Astrocyte (in vitro differentiated cells and primary cell): ENCODE results near the gene STX7. TPM values are rescaled to one million over a fixed set of nuclear protein-coding genes. Genes with fewer than 3 reads are reported as not detected.

Experiments used
- DNase-seq: peaks from one replicate; pipeline ENCODE4 v3.0.0-alpha.2; 2010; ENCODE audit warnings: low read depth
- FAIRE-seq: peaks from 2 replicates; lab custom pipeline; 2011; peaks lifted over from hg19 to GRCh38; lab: Jason Lieb, UNC
- H2AFZ ChIP-seq: 2 replicates; pipeline ENCODE4 v1.6.0; 2012; ENCODE audit warnings: low read depth, low read length, inconsistent platforms
- H3K27ac ChIP-seq: 2 replicates; pipeline ENCODE4 v1.5.1; 2011; ENCODE audit warnings: low read depth, low read length, inconsistent platforms
- H3K27me3 ChIP-seq: 2 replicates; pipeline ENCODE4 v1.6.0; 2011; ENCODE audit warnings: low read length, inconsistent platforms; ENCODE audit not compliant: insufficient read depth
- H3K36me3 ChIP-seq: 2 replicates; pipeline ENCODE4 v1.5.1; 2011; ENCODE audit warnings: low read length, inconsistent platforms; ENCODE audit not compliant: insufficient read depth
- H3K4me1 ChIP-seq: 2 replicates; pipeline ENCODE4 v1.5.1; 2011; ENCODE audit warnings: low read length, inconsistent platforms; ENCODE audit not compliant: insufficient read depth
- H3K4me2 ChIP-seq: 2 replicates; pipeline ENCODE4 v1.6.0; 2012; ENCODE audit warnings: low read length, inconsistent platforms
- H3K4me3 ChIP-seq: 2 replicates; pipeline ENCODE4 v1.5.1; 2011; ENCODE audit warnings: low read depth, mild to moderate bottlenecking, low read length, inconsistent platforms; ENCODE audit not compliant: insufficient read depth
- H3K79me2 ChIP-seq: 2 replicates; pipeline ENCODE4 v1.6.0; 2012; ENCODE audit warnings: mild to moderate bottlenecking, low read length, inconsistent platforms; ENCODE audit not compliant: insufficient read depth
- H3K9ac ChIP-seq: 2 replicates; pipeline ENCODE4 v1.6.0; 2012; ENCODE audit warnings: mild to moderate bottlenecking, low read length, inconsistent platforms
- H3K9me3 ChIP-seq: 2 replicates; pipeline ENCODE4 v1.5.1; 2012; ENCODE audit warnings: low read depth, mild to moderate bottlenecking, low read length, inconsistent platforms; ENCODE audit not compliant: insufficient read depth
- H4K20me1 ChIP-seq: 2 replicates; pipeline ENCODE4 v1.6.0; 2012; ENCODE audit warnings: low read length, inconsistent platforms; ENCODE audit not compliant: insufficient read depth
- H3K27ac Mint-ChIP-seq: one replicate; pipeline ENCODE4 v1.8.0; 2021; ENCODE audit warnings: mild to moderate bottlenecking, mixed read lengths; ENCODE audit not compliant: unreplicated experiment
- H3K27me3 Mint-ChIP-seq: one replicate; pipeline ENCODE4 v1.8.0; 2021; ENCODE audit warnings: low read depth, mixed read lengths; ENCODE audit not compliant: unreplicated experiment
- H3K36me3 Mint-ChIP-seq: one replicate; pipeline ENCODE4 v1.8.0; 2021; ENCODE audit warnings: low read depth, mixed read lengths; ENCODE audit not compliant: unreplicated experiment
- H3K4me1 Mint-ChIP-seq: one replicate; pipeline ENCODE4 v1.8.0; 2021; ENCODE audit warnings: low read depth, mixed read lengths; ENCODE audit not compliant: unreplicated experiment
- H3K4me3 Mint-ChIP-seq: one replicate; pipeline ENCODE4 v1.8.0; 2021; ENCODE audit warnings: mild to moderate bottlenecking, moderate library complexity, mixed read lengths; ENCODE audit not compliant: unreplicated experiment
- H3K9me3 Mint-ChIP-seq: one replicate; pipeline ENCODE4 v1.8.0; 2021; ENCODE audit warnings: mild to moderate bottlenecking, mixed read lengths; ENCODE audit not compliant: unreplicated experiment
- EZH2 ChIP-seq: IDR thresholded peaks from 2 replicates; pipeline ENCODE4 v1.6.1; 2012; ENCODE audit warnings: mild to moderate bottlenecking, low read length, inconsistent platforms; ENCODE audit not compliant: insufficient read depth
- total RNA-seq: library from RNA; stranded (reverse); gene quantifications from 2 replicates; pipeline ENCODE4 v1.2.1, GENCODE V29; 2021
- TF ChIP-seq, protein P1 (sequence below): IDR thresholded peaks from 2 replicates; pipeline ENCODE4 v1.5.1; 2011; ENCODE audit warnings: low read depth, mild to moderate bottlenecking, inconsistent platforms, low read length, moderate library complexity; ENCODE audit not compliant: insufficient read depth

Gene STX7
- total RNA-seq, 1 donor from 2014 or later: 62.1 TPM

GRCh38 chr6:132484680-132485018 is 28.3 kb downstream of the STX7 start:
- H3K9me3 ChIP-seq: no peaks in the 10 kb centered on the region
- no peaks in the 10 kb centered on the region for H3K36me3 ChIP-seq
- peaks cover 16% of the 10 kb centered on the region for H3K79me2 ChIP-seq
- H3K27ac ChIP-seq: no peak overlapping the region
- H2AFZ ChIP-seq: no peak overlapping the region
- no peaks in the 10 kb centered on the region for H3K4me1 ChIP-seq
- H3K9me3 Mint-ChIP-seq: peaks cover 4% of the 10 kb centered on the region
- H3K27ac Mint-ChIP-seq: no peak overlapping the region
- peaks cover 19% of the 10 kb centered on the region for H4K20me1 ChIP-seq
- H3K4me3 Mint-ChIP-seq: no peak overlapping the region
- H3K27me3 ChIP-seq: no peaks in the 10 kb centered on the region
- no peak for FAIRE-seq
- no peak overlapping the region for H3K4me3 ChIP-seq
- H3K36me3 Mint-ChIP-seq: peaks cover 13% of the 10 kb centered on the region
- H3K4me2 ChIP-seq: no peak overlapping the region
- TF ChIP-seq, protein P1, sequence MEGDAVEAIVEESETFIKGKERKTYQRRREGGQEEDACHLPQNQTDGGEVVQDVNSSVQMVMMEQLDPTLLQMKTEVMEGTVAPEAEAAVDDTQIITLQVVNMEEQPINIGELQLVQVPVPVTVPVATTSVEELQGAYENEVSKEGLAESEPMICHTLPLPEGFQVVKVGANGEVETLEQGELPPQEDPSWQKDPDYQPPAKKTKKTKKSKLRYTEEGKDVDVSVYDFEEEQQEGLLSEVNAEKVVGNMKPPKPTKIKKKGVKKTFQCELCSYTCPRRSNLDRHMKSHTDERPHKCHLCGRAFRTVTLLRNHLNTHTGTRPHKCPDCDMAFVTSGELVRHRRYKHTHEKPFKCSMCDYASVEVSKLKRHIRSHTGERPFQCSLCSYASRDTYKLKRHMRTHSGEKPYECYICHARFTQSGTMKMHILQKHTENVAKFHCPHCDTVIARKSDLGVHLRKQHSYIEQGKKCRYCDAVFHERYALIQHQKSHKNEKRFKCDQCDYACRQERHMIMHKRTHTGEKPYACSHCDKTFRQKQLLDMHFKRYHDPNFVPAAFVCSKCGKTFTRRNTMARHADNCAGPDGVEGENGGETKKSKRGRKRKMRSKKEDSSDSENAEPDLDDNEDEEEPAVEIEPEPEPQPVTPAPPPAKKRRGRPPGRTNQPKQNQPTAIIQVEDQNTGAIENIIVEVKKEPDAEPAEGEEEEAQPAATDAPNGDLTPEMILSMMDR: no peak
- TF ChIP-seq EZH2: no peak
- H3K9ac ChIP-seq: no peak overlapping the region
- peaks cover 8% of the 10 kb centered on the region for H3K4me1 Mint-ChIP-seq
- no peak for DNase-seq
- H3K27me3 Mint-ChIP-seq: no peaks in the 10 kb centered on the region

DNA sequence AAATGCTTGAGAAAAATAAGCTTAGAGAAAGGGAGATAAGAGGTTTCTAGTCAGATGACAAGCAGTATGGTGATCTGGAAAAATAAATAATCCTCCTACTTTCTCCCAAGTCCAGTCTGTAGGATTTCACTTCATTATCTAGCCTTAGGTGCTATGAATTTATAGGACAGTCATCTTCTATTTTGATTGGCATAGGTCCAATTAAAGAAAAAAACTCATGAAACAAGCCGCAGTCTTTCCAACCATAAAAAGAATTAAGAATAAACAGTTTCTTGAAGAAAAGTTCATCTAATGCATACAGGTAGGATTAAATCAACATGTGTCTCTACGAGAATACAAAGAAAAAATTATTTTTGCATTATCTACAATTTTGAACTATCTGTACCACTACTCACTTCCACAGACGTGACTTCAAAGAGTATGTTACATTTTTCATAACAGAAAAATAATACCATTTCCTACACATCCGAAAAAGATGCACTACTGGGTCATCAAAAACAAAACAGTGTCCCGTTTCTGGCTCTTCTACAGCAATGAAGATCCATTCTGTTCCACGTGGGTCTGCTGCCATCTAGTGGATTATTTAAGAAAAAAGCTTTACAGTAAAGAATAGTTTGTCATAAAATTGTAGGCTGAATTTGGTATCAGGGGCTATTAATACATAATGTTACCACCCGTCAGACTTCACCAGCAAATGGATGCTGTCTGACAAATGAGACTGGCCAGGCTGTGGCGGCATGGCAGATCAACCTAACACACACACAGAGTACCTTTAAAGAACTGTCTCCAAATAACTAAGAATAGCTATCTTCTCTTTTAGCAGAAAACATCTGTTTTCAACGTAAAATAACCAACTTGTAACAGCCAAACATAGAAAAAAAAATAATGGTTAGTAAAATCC is 28.9 kb downstream of the STX7 start:
- Mint-ChIP-seq H3K4me1 (peaks cover 10% of the 10 kb centered on the region), H3K9me3 (peaks cover 4% of the 10 kb centered on the region), H3K27me3 (no peaks in the 10 kb centered on the region), H3K4me3 (no peak overlapping the region), H3K36me3 (peaks cover 11% of the 10 kb centered on the region), H3K27ac (no peak overlapping the region)
- Histone ChIP-seq H4K20me1 (peaks cover 21% of the 10 kb centered on the region), H3K4me2 (no peak overlapping the region), H3K27me3 (no peaks in the 10 kb centered on the region), H3K27ac (no peak overlapping the region), H3K4me1 (no peaks in the 10 kb centered on the region), H3K9ac (no peak overlapping the region), H3K36me3 (no peaks in the 10 kb centered on the region), H2AFZ (no peak overlapping the region), H3K4me3 (no peak overlapping the region), H3K9me3 (no peaks in the 10 kb centered on the region), H3K79me2 (peaks cover 14% of the 10 kb centered on the region)
- FAIRE-seq (peak; percentile 64), DNase-seq (peak; percentile 36)
- TF ChIP-seq EZH2: no peak
- TF ChIP-seq, protein P1: peak; percentile 60

- Histone ChIP-seq H3K9ac (no peak overlapping the region), H4K20me1 (peaks cover 30% of the 10 kb centered on the region), H3K4me1 (no peaks in the 10 kb centered on the region), H3K79me2 (peaks cover 18% of the 10 kb centered on the region), H3K36me3 (no peaks in the 10 kb centered on the region), H2AFZ (no peak overlapping the region), H3K4me2 (no peak overlapping the region), H3K27ac (no peak overlapping the region), H3K27me3 (no peaks in the 10 kb centered on the region), H3K9me3 (no peaks in the 10 kb centered on the region), H3K4me3 (no peak overlapping the region)
- no peak overlapping the region for H3K4me3 Mint-ChIP-seq
- H3K27ac Mint-ChIP-seq: no peak overlapping the region
- TF ChIP-seq, protein P1: no peak
- no peak for TF ChIP-seq EZH2
- DNase-seq: no peak
- peaks cover 4% of the 10 kb centered on the region for H3K9me3 Mint-ChIP-seq
- H3K36me3 Mint-ChIP-seq: peaks cover 11% of the 10 kb centered on the region
- FAIRE-seq: no peak
- no peaks in the 10 kb centered on the region for H3K27me3 Mint-ChIP-seq
- peaks cover 14% of the 10 kb centered on the region for H3K4me1 Mint-ChIP-seq
These were observed 30.3 kb downstream of the STX7 start for GRCh38 chr6:132482581-132482980.
